ENCODE results near the gene HSPD1. TPM values are rescaled to one million over a fixed set of nuclear protein-coding genes. Genes with fewer than 3 reads are reported as not detected.

HSPD1 gene
- total and polyA plus RNA-seq, 2 of the 13 experiments (the other 11 are each of a cell fraction or from before 2014, with no cell fraction given) = 685 to 2,610 TPM

DNA sequence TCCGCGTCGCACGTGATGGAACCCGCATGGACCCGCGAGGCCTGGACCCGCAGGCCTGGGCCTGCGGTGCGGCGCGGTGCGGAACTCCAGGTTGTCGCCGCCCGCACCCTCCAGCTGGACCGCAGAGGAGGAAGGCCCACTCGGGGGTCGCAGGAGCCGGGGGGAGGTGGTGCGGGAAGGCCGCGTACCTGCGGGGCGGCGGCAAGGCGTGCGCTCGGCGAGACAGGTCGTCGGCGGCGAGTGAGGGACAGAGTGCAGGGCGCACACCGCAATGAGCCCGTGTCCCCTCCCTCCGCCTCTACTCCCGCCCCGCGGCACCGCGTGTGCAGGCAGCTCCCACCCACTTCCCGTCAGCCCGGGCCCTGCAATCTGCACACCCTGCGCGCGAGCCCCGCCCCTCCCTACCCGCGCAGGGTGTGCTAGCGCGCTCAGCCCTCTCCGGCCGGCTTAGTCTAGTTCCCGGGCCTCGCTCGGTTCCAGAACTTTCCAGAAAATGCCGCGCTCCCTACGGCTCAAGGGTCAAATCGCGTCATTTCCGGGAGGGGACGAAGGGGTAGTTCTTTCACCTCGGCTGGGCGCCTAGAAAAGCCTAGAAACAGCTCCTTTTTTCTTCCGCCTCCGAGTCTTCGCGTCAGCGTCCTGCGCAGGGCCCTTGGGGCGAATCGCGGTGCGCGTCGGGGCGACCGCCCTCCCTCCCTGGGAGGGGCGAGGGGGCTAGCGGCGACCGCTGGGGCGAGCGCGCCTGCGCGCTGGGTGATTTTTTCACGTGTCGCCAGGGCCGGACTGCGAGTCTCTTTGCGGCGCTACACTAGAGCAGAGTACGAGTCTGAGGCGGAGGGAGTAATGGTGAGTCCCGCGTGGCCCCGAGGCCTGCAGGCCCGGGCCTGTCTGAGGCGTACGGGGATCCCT is at the start of gene HSPD1, which contains the start of gene HSPE1 (continued):
- TF ChIP-seq, protein P1, sequence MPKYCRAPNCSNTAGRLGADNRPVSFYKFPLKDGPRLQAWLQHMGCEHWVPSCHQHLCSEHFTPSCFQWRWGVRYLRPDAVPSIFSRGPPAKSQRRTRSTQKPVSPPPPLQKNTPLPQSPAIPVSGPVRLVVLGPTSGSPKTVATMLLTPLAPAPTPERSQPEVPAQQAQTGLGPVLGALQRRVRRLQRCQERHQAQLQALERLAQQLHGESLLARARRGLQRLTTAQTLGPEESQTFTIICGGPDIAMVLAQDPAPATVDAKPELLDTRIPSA (CRISPR knock-in tag; IDR thresholded peaks at IDR 0.05; ENCODE audit: borderline replicate concordance) = peak; percentile 98
- TF ChIP-seq ZNF296 (CRISPR knock-in tag; conservative IDR thresholded peaks at IDR 0.05) = peak; percentile 90
- TF ChIP-seq SIN3B (IDR thresholded peaks at IDR 0.05; ENCODE audit: low read length) = peak; percentile 20; the same call in 1 of the 2 replicates
- TF ChIP-seq, protein P2, sequence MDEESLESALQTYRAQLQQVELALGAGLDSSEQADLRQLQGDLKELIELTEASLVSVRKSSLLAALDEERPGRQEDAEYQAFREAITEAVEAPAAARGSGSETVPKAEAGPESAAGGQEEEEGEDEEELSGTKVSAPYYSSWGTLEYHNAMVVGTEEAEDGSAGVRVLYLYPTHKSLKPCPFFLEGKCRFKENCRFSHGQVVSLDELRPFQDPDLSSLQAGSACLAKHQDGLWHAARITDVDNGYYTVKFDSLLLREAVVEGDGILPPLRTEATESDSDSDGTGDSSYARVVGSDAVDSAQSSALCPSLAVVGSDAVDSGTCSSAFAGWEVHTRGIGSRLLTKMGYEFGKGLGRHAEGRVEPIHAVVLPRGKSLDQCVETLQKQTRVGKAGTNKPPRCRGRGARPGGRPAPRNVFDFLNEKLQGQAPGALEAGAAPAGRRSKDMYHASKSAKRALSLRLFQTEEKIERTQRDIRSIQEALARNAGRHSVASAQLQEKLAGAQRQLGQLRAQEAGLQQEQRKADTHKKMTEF (CRISPR knock-in tag; IDR thresholded peaks at IDR 0.05) = peak; percentile 99
- TF ChIP-seq HOXA9 (CRISPR knock-in tag; IDR thresholded peaks at IDR 0.05; ENCODE audit: borderline replicate concordance) = peak; percentile 96; the same call in 1 of the 2 replicates
- TF ChIP-seq THAP11 (CRISPR knock-in tag; IDR thresholded peaks at IDR 0.05) = peak; percentile 95
- no peak for TF ChIP-seq HMGA1 (CRISPR knock-in tag; conservative IDR thresholded peaks at IDR 0.05)
- peak; percentile 95 for TF ChIP-seq NFKB2 (CRISPR knock-in tag; IDR thresholded peaks at IDR 0.05; ENCODE audit: borderline replicate concordance)
- TF ChIP-seq ZNF441 (CRISPR knock-in tag; IDR thresholded peaks at IDR 0.05; ENCODE audit: borderline replicate concordance) = peak; percentile 90
- peak; percentile 88 for TF ChIP-seq ZSCAN25 (CRISPR knock-in tag; IDR thresholded peaks at IDR 0.05)
- TF ChIP-seq SYNCRIP (IDR thresholded peaks at IDR 0.05; ENCODE audit: insufficient read depth, low read depth, low read length) = no peak
- TF ChIP-seq ZNF572 (CRISPR knock-in tag; IDR thresholded peaks at IDR 0.05) = peak; percentile 70; the same call in 1 of the 2 replicates
- TF ChIP-seq KLF13 (CRISPR knock-in tag; IDR thresholded peaks at IDR 0.05) = peak; percentile 98
- TF ChIP-seq HMG20B (CRISPR knock-in tag; conservative IDR thresholded peaks at IDR 0.05) = peak; percentile 72; the same call in 1 of the 2 replicates
- TF ChIP-seq, protein P3, sequence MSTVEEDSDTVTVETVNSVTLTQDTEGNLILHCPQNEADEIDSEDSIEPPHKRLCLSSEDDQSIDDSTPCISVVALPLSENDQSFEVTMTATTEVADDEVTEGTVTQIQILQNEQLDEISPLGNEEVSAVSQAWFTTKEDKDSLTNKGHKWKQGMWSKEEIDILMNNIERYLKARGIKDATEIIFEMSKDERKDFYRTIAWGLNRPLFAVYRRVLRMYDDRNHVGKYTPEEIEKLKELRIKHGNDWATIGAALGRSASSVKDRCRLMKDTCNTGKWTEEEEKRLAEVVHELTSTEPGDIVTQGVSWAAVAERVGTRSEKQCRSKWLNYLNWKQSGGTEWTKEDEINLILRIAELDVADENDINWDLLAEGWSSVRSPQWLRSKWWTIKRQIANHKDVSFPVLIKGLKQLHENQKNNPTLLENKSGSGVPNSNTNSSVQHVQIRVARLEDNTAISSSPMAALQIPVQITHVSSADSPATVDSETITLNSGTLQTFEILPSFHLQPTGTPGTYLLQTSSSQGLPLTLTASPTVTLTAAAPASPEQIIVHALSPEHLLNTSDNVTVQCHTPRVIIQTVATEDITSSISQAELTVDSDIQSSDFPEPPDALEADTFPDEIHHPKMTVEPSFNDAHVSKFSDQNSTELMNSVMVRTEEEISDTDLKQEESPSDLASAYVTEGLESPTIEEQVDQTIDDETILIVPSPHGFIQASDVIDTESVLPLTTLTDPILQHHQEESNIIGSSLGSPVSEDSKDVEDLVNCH (CRISPR knock-in tag; IDR thresholded peaks at IDR 0.05) = peak; percentile 81; the same call in 1 of the 2 replicates
- TF ChIP-seq GPN1 (CRISPR knock-in tag; IDR thresholded peaks at IDR 0.05; ENCODE audit: borderline replicate concordance) = peak; percentile 95; the same call in 1 of the 2 replicates
- TF ChIP-seq, protein P4, sequence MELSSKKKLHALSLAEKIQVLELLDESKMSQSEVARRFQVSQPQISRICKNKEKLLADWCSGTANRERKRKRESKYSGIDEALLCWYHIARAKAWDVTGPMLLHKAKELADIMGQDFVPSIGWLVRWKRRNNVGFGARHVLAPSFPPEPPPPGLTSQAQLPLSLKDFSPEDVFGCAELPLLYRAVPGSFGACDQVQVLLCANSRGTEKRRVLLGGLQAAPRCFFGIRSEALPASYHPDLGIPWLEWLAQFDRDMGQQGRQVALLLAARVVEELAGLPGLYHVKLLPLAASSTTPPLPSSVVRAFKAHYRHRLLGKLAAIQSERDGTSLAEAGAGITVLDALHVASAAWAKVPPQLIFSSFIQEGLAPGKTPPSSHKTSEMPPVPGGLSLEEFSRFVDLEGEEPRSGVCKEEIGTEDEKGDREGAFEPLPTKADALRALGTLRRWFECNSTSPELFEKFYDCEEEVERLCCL (CRISPR knock-in tag; IDR thresholded peaks at IDR 0.05; ENCODE audit: borderline replicate concordance) = peak; percentile 64; the same call in 1 of the 2 replicates
- TF ChIP-seq, protein P5, sequence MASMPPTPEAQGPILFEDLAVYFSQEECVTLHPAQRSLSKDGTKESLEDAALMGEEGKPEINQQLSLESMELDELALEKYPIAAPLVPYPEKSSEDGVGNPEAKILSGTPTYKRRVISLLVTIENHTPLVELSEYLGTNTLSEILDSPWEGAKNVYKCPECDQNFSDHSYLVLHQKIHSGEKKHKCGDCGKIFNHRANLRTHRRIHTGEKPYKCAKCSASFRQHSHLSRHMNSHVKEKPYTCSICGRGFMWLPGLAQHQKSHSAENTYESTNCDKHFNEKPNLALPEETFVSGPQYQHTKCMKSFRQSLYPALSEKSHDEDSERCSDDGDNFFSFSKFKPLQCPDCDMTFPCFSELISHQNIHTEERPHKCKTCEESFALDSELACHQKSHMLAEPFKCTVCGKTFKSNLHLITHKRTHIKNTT (CRISPR knock-in tag; IDR thresholded peaks at IDR 0.05) = no peak
- TF ChIP-seq SAFB2 (CRISPR knock-in tag; IDR thresholded peaks at IDR 0.05; ENCODE audit: borderline replicate concordance, low read depth) = peak; percentile 99
- peak; percentile 70 for TF ChIP-seq TAF15 (IDR thresholded peaks at IDR 0.05; ENCODE audit: low read depth, low read length, poor library complexity, severe bottlenecking)
